ENCODE results near the gene PSG1. TPM values are rescaled to one million over a fixed set of nuclear protein-coding genes. Genes with fewer than 3 reads are reported as not detected.
"Not testable (repeated sequence)": the region's sequence is repeated elsewhere in the genome, so short reads cannot be mapped to it uniquely, and the experiment has no call there.

PSG1 gene
- total RNA-seq, 4 donors from 2014 or later = not detected

DNA sequence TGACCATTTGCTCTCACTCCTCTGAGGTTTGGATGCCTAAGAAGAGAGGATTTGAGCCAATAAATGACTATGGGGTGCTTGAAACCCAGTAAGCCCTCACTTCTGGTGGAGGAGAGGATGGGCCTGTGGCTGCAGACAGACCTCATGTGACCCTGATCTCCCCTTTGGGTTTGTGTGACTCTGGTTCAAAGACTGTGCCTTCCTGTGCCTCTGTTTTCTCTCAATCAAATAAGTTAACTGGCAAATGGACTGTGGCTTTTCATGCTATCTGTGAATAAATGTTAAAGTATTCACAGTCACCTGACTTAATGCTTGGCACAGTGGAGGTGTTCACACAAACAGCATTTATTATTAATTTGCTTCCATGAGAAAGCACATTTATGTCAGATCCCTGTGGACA lies 26.7 kb downstream of the PSG1 start:
- H3K27ac ChIP-seq; intact Hi-C loops (cut with DNase I; ENCODE audit: low total_unique reads): not testable (repeated sequence)

DNA sequence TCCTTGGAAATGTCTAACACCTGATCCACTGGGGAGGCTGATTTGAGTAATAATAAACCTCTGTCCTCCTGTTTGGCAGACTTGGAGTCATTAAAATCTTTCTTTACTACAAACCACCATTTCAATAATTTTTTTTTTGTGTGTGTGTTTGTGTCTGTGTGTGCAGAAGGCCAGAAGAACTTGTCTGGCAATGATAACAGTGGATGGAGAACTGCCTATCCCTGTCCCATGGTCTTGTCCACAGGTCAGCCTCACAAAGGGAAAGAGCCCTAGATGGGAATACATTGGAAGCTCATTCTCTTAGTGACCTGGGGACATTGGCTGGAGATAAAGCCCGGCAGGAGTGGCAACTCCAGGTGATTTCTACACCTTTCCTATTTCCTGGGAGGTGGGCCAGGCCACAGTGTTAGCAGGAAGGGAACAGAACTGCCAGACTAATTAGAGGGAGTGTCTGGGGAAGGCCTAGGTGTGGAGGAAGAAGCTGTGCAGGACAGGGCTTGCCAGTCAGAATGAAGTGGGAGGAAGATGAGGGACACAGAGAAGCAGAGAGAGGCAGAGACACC lies 27.7 kb downstream of the PSG1 start:
- DNase-seq = not testable (repeated sequence)

More for the DNA sequence above, 26.7 kb downstream of the PSG1 start:
- not testable (repeated sequence) for H3K9me3 ChIP-seq, DNase-seq, H3K4me1 ChIP-seq, H3K4me3 ChIP-seq, H3K27me3 ChIP-seq, H3K36me3 ChIP-seq

DNA sequence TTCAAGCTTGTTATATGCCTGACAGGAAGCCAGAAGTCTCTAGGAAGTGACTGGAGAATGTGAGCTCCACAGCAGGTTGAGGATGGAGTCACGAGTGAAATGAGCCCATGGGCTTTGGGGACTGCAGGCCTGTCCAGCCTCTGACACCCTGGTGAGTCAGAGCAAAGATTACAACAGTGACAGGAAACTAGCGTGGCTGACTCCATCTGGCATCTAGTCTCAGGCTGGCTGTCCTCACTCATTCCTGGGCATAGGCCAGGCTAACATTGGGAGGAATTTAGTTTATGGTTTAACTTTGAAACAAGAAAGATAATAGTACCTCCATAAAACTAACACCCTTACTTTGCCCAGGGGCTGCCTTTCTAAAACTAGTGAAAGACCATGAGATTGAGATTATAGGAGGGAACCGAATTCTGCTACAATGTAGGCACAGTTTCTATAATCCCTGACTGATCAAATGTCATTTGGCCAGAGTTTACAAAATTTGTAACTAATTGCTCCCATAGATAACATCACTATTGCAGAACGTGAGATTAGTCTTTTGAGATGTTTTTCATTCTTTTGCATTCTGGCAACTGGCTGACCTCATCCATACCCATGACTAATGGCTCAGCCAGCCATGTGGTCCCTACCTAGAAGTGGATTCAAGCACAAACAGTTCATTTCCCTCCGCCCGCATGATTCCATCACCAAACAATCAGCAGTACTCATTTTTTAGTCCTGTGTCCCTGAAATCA lies 28.4 kb downstream of the PSG1 start:
- intact Hi-C loops (cut with DNase I; ENCODE audit: low total_unique reads) = no loop called here
- no peak for DNase-seq
- no peak overlapping the region for H3K27ac ChIP-seq

More for the DNA sequence above, 27.7 kb downstream of the PSG1 start:
- H3K27me3 ChIP-seq; intact Hi-C loops (cut with DNase I; ENCODE audit: low total_unique reads); H3K4me3 ChIP-seq; H3K36me3 ChIP-seq; H3K4me1 ChIP-seq; H3K27ac ChIP-seq; H3K9me3 ChIP-seq: not testable (repeated sequence)

GRCh38 chr19:42846597-42846996 lies 32.9 kb downstream of the PSG1 start:
- H3K27me3 ChIP-seq = no peaks in the 10 kb centered on the region
- no peak for DNase-seq
- TF ChIP-seq POLR2A (IDR thresholded peaks at IDR 0.05) (no peak), CTCF (IDR thresholded peaks at IDR 0.05) (no peak)
- no peaks in the 10 kb centered on the region for H3K9me3 ChIP-seq
- H3K27ac ChIP-seq = no peak overlapping the region
- H3K4me1 ChIP-seq = no peaks in the 10 kb centered on the region
- no peaks in the 10 kb centered on the region for H3K36me3 ChIP-seq
- intact Hi-C loops (cut with DNase I; ENCODE audit: low total_unique reads) = no loop called here
- H3K4me3 ChIP-seq = no peak overlapping the region

More for the DNA sequence above, 28.4 kb downstream of the PSG1 start:
- H3K36me3 ChIP-seq = no peaks in the 10 kb centered on the region
- no peaks in the 10 kb centered on the region for H3K9me3 ChIP-seq
- H3K4me3 ChIP-seq = no peak overlapping the region
- no peaks in the 10 kb centered on the region for H3K4me1 ChIP-seq
- no peak for TF ChIP-seq CTCF (IDR thresholded peaks at IDR 0.05)
- no peak for TF ChIP-seq POLR2A (IDR thresholded peaks at IDR 0.05)
- no peaks in the 10 kb centered on the region for H3K27me3 ChIP-seq

DNA sequence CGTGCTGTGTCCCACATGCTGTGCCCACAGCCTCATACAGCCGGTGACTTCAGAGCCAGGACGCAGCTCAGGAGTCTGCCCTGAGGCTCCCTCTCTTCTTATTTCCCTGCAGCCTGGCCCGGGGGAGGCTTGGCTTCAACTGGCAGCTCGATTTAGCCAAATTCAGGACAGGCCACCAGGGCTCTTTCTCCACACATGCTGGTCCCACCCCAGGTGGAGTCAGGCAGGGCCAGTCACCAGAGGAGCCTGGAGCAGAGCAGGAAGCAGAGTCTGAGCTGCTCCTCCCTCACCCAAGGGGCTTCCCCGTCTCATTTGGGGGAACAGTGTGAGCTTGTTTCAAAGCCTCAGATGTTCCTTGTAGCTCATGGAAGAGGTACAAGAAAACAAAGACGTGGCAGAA lies 35.9 kb downstream of the PSG1 start:
- H3K4me1 ChIP-seq; H3K27ac ChIP-seq; H3K36me3 ChIP-seq; DNase-seq; H3K27me3 ChIP-seq; intact Hi-C loops (cut with DNase I; ENCODE audit: low total_unique reads); H3K4me3 ChIP-seq; H3K9me3 ChIP-seq: not testable (repeated sequence)

- H3K36me3 ChIP-seq; H3K4me3 ChIP-seq; DNase-seq; H3K27me3 ChIP-seq; H3K27ac ChIP-seq; H3K4me1 ChIP-seq; H3K9me3 ChIP-seq; intact Hi-C loops (cut with DNase I; ENCODE audit: low total_unique reads): not testable (repeated sequence)
Observed at GRCh38 chr19:42832746-42833442, 46.6 kb downstream of the PSG1 start.

DNA sequence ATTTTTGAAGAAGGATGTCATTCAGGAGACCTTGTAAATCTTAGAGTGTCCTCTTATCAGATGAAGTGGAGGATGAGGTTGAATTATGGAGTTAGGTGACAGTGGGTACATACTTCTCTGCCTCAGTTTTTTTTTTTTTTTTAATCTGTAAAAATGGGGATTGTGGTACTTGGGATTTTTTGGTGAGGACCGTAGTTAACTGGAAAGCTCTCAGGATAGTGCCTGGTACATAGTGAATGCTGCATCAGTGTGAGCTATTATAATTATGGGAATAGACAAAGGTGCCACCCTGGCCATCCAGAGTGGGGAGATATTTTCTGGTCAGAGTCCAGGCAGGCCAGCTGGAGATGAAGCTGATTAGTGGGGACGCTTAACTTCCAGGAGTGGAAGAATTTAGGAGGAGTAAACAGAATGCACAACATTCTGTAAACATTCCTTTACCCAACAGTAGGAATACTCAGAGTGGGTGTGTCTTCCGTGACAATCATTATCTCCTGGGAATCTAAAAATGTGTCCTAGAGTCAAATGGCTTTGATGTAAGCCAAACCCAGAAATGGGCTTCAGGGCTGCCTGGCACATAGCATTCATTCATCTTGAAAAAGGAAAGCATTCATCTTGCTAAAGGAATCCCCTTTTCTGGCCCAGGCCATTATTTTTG lies 47.4 kb downstream of the PSG1 start:
- H3K36me3 ChIP-seq; intact Hi-C loops (cut with DNase I; ENCODE audit: low total_unique reads); H3K4me3 ChIP-seq; H3K9me3 ChIP-seq; H3K27ac ChIP-seq; DNase-seq; H3K27me3 ChIP-seq; H3K4me1 ChIP-seq: not testable (repeated sequence)
